Measurements from ENCODE around the gene RANBP17. TPM values are rescaled to one million over a fixed set of nuclear protein-coding genes. Genes with fewer than 3 reads are reported as not detected.
"Not testable (repeated sequence)": the region's sequence is repeated elsewhere in the genome, so short reads cannot be mapped to it uniquely, and the experiment has no call there.

The RANBP17 gene
- polyA plus RNA-seq, 1 donor = 22.3 TPM

DNA sequence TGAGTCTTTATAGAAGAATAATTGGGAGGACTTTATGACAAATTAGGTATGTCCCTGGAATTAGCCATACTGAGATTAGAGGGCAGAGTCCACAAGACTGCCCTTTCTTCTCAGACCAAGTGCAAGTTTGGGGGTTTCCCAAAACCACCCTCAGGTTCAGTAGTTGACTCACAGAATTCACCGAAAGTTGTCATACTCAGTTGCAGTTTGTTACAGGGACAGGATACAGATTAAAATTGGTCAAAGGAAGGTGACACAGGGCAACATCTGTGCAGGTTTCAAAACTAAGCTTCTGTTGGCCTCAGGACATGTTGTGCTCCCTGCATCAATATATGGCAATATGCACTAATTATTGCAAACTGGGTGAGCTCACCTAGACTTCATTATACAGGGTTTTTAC is 3.8 kb downstream of the RANBP17 start:
- no peak for DNase-seq

DNA sequence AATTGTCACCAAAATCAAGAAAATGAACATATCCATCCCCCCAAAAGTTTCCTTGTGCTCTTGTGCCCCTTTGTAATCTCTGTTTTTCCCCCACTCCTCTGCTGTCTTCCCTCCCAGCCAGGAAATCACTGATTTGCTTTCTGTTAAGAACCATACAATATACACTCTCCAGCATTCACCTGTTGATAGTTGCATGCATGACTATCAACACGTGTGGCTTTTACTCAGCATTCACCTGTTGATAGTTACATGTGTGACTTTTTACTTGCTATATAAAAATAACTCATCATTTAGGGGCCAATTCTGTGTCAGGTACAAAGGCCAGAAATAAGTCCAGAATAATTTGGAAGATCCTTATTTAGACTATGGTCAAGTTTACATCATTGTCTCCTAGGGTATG is 6.0 kb downstream of the RANBP17 start:
- no peak for DNase-seq

DNA sequence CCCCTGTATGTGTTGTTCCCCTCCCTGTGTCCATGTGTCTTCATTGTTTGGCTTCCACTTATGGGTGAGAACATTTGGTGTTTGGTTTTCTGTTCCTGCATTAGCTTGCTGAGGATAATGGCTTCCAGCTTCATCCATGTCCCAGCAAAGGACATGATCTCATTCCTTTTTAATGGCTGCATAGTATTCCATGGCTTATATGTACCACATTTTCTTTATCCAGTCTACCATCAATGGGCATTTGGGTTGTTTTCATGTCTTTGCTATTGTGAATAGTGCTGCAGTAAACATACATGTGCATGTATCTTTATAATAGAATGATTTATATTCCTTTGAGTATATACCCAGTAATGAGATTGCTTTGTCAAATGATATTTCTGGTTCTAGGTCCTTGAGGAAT is 8.6 kb downstream of the RANBP17 start:
- not testable (repeated sequence) for DNase-seq

DNA sequence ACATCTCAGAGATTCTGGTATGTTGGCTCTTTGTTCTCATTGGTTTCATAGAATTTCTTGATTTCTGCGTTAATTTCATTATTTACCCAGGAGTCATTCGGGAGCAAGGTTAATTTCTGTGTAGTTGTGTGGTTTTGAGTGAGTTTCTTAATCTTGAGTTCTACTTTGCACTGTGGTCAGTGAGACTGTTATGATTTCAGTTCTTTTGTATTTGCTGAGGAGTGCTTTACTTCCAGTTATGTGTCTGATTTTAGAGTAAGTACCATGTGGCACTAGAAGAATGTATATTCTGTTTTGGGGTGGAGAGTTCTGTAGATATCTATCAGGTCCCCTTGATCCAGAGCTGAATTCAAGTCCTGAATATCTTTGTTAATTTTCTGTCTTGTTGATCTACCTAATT is 12.2 kb downstream of the RANBP17 start:
- DNase-seq = no peak

DNA sequence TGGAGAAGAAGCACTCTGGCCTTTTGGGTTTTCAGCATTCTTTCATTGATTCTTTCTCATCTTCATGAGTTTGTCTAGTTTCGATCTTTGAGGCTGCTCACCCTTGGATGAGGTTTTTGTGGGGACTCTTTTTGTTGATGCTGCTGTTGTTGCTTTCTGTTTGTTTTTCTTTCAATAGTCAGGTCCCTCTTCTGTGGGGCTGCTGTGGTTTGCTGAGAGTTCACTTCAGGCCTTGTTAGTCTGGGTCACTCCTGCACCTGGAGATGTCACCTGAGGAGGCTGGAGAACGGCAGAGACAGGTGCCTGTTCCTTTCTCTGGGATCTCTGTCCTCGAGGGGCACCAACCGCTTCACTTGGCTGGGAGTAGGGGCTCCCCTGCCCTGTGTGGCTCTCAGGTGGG is 14.0 kb downstream of the RANBP17 start:
- no peak for DNase-seq

DNA sequence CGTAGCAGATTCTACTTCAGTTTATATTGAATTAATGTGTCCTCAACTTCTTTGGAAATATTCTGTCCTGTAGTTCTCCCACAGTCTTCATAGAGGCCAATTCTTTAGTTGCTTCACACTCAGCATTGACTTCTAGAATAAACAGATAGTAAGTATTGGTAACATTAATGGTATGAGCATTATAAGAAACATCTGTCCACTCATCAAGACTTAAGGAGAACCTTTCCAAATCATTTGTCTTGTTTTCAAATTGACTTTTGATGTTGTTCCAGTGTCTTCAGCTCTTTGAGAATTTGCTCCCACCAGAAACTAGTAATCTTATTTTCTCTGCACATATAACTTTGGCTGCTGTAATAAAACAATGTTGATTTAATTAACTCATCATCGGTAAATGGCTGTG is 18.3 kb downstream of the RANBP17 start:
- no peak for DNase-seq

DNA sequence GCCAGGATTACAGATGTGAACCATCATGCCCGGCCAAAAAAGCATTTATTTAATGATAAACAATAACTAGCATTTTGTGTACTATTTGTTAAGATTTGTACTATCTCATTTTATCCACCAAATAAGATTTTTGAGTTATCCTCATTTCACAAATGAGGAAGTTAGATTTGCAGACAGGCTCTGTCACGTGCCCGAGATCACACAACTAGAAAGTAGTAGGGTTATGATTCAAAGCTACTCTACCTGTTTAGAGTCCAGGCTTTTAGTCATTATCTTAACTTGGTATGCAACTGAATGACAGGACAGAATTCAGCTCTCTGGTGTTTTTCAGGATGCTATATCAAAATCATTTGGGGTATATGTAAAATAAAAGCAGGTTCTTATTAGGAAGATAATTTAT is 20.5 kb downstream of the RANBP17 start:
- DNase-seq = no peak

DNA sequence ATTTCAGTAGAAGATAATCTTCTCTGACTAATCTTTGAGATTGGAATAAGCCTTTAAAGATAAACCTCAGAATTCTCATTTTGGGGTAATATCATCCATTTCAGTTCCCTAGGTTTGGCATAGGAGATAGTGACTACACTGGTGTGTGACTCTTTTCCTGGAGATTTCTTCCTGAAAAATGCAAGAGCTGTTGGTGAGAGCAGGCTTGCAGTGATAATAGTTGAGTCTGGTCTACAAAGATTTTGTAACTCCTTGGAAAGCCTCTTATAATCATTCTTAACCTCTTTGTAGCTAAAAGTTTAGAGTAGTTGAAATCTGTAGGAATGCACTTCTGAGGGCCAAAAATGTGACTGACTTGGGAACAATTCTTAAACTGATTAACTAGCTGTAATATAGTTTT is 23.4 kb downstream of the RANBP17 start:
- no peak for DNase-seq

DNA sequence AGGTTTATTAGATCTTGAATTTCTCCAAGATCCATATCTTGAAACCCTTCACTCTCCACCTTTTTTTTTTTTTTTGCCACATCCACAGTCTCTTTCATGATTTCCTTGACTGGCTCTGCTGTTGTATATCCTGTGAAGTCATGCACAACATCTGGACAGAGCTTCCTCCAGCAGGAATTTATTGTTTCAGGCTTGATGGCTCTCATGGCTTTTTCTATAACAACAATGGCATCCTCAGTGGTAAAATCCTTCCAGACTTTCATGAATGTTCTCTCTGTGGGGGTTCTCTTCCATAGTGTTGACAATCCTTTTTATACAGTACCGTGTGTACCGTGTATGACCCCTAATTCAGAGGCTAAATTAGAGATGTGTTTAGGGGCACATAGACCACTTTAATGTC is 24.0 kb downstream of the RANBP17 start:
- peak; percentile 22 for DNase-seq

DNA sequence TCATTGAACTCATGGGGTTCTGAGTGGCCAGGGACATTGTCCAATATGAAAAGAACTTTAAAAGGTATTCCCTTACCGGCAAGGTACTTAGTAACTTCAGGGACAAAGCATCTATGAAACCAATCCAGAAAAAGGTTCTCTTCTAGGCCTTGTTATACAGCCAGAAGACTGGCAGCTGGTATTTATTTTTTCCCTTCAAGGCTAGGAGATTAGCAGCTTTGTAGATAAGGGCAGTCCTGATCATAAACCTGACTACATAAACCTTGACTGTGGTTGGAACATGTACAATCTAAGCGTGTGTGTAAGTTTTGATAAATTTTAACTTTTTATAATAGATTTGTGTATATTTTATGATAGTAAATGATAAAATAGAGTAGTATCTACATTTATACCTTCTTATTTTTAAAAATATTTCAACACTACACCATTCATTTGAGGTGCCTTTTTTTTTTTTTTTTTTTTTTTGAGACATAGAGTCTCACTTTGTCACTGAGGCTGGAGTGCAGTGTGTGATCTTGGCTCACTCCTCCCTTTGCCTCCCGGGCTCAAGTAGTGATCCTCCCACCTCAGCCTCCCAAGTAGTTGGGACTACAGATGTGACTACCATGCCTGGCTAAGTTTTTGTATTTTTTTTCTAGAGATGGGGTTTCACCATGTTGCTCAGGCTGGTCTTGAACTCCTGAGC is 24.5 kb downstream of the RANBP17 start:
- DNase-seq = no peak

DNA sequence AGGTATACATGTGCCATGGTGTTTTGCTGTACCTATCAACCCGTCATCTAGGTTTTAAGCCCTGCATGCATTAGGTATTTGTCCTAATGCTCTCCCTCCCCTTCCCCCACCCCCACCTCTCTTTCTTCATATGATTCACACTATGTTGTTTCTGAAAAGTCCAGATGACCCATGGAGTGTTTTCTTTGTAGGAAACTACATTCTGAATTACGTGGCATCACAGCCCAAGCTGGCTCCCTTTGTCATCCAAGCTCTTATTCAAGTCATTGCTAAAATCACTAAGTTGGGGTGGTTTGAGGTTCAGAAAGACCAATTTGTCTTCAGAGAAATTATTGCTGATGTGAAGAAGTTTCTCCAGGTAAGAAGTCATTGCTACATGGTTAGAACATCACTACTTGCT is 30.4 kb downstream of the RANBP17 start:
- DNase-seq = no peak

DNA sequence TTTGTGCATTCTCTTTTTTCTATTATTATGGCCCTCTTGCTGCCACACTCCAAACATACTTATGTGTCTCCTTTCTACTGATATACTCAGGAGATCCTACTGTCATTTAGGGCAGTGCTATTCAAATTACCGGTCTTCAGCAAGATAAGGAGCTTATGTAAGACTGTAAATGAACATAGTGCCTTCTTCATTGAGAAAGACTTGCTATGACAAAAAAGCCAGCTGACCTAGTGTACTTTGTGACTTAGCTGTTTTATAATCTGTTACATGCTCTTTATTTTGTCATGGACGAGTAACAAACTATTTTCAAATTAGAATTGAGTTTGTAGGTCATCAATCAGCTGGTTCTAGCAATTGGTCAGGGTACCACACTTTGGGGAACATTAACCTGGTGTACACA is 32.8 kb downstream of the RANBP17 start:
- DNase-seq = no peak

DNA sequence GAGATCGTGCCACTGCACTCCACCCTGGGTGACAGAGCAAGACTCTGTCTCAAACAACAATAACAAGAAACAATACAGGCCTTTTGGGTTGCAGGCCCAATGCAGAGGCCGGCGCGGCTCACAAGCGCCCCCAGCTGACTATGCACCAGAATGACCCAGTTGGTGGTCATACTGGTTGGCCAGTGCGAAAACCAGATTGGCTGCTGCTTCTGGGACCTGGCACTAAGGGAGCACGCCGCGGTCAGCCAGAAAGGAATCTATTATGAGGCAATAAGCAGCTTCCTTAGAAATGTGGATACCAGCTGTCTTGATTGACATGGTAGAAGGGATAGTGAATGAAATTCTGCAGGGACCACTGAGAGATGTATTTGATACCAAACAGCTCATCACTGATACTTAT is 35.0 kb downstream of the RANBP17 start:
- DNase-seq = no peak

DNA sequence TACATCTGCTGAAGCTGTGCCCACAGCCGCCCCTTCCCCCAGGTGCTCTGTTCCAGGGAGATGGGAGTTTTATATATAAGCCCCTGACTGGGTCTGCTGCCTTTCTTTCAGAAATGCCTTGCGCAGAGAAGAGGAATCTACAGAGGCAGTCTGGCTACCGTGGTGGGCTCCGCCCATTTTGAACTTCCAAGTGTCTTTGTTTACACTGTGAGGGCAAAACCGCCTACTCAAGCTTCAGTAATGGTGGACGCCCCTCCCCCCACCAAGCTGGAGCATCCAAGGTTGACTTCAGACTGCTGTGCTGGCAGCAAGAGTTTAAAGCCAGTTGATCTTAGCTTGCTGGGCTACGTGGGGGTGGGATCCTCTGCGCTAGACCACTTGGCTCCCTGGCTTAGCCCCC is 41.3 kb downstream of the RANBP17 start:
- DNase-seq = no peak

DNA sequence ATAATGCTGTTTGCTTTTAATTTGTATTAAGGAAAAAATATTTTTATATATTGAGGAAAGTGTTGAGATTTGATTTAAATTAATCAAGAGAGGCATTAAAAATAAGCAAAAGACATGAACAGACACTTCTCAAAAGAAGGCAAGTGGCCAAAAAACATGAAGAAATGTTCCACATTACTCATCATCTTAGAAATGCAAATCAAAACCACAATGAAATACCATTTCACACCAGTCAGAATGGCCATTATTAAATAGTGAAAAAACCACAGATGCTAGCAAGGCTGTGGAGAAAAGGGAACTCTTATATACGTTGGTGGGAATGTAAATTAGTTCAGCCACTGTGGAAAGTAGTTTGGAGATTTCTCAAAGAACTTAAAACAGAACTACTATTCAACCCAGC is 45.9 kb downstream of the RANBP17 start:
- DNase-seq = no peak

DNA sequence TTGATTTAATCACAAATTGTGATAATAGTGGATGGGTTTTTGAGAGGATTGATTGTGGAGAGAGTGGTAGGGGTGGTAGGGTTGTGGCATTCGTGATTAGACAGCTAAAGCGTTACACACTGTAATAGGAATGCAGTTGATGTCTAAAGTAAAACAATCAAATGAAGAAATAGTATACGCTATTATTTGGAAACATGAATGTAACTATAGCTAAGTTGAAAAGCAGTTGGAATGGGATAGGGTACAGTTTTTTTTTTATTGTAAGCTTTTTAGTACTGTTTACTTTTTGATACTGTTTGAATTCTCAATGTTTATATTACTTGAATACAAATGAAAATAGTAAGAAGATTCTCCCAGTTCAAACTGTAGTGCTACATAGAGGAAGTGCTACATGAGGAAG is 51.8 kb downstream of the RANBP17 start:
- DNase-seq = no peak

DNA sequence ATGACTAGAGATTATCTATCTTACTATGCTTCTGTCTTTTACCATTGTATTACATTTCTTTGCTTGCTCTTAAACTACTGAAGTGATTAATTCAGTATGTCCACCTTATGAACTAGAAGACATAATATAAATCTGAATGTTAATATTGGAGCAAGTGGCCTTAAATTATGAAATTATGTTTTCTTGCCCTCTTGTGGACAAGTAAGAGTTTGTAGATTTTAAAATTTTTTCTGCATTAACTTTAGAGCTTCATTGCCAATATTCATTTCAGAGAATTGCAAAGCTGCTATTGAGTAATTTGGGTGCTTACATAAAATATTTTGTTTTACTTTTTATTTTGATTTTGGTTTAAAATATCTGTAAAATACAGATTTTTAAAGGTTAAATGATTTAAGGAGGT is 55.3 kb downstream of the RANBP17 start:
- DNase-seq = no peak

DNA sequence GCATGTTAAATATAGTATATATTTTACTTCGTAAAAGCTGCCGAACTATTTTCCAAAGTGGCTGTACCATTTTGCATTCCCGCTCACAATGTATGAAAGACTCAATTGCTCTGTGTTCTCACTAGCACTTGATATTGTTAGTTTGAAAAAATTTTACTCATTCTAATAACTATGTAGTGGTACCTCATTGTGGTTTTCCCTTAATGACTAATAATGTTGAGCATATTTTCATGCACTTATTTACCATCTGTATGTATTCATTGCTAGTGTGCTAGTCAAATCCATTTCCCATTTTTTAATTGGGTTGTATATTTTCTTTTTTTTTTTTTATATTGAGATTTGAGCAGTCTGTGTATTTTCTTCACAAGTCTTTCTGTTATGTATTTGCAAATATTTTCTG is 58.4 kb downstream of the RANBP17 start:
- no peak for DNase-seq

DNA sequence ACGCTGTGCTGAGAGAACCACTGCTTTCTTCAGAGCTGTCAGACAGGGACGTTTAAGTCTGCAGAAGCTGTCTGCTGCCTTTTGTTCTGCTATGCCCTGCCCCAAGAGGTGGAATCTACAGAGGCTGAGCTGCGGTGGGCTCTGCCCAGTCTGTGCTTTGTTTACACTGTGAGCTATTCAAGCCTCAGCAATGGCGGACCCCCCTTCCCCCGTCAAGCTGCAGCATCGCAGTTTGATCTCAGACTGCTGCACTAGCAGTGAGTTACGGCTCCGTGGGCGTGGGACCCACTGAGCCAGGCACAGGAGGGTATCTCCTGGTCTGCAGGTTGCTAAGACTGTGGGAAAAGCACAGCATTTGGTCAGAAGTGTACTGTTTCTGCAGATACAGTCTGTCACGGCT is 60.5 kb downstream of the RANBP17 start:
- peak; percentile 11 for DNase-seq

DNA sequence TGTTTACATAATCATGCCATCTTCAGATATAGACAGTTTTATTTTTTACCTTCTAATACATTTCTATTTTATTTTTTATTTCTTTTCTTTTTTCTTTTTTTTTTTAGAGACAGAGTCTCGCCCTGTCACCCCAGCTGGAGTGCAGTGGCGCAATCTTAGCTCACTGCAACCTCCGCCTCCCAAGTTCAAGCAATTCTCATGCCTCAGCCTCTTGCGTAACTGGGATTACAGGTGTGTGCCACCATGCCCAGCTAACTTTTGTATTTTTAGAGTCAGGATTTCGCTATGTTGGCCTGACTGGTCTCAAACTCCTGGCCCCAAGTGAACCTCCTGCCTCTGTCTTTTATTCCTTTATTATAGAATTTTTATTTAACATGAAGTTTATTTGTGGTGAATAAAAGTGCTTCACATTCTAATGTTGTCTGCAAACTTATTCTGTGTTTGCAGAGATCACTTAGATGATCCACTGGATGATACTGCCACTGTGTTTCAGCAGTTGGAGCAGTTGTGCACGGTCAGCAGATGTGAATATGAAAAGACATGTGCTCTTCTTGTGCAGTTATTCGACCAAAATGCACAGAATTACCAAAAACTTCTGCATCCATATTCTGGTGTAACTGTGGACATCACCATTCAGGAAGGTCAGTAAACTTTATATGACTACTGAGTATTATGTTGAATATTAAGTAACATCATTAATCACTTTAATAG is 62.2 kb downstream of the RANBP17 start:
- DNase-seq = no peak

DNA sequence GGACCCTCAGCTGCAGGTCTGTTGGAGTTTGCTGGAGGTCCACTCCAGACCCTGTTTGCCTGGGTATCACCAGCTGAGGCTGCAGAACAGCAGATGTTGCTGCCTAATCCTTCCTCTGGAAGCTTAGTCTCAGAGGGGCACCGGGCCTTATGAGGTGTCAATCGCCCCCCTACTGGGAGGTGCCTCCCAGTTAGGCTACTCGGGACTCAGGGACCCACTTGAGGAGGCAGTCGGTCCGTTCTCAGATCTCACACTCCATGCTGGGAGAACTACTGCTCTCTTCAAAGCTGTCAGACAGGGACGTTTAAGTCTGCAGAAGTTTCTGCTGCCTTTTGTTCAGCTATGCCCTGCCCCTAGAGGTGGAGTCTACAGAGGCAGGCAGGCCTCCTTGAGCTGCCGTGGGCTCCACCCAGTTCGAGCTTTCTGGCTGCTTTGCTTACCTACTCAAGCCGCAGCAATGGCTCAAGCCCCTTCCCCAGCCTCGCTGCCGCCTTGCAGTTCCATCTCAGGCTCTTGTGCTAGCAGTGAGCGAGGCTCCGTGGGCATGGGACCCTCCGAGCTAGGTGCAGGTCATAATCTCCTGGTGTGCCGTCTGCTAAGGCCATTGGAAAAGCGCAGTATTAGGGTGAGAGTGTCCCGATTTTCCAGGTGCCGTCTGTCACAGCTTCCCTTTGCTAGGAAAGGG is 73.9 kb downstream of the RANBP17 start:
- not testable (repeated sequence) for DNase-seq

DNA sequence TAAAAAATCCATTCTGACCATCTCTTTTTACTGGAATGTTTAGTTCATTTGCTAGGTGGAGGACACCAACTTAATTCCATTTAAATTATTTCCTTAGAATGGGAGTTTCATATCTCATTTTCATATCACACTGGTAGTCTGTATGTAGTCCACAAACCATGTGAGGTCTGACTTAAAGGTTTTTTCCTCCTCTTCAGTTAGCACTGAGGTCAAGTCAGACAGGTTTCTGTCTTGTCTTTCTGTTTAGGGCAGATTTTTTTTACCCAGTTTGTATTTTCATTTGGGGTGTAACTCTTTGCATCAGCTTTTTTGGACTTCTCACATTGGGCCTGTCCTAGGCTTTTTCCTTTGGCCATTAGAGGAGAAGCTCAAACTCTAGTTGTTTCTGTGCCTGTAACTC is 75.3 kb downstream of the RANBP17 start:
- DNase-seq = no peak

DNA sequence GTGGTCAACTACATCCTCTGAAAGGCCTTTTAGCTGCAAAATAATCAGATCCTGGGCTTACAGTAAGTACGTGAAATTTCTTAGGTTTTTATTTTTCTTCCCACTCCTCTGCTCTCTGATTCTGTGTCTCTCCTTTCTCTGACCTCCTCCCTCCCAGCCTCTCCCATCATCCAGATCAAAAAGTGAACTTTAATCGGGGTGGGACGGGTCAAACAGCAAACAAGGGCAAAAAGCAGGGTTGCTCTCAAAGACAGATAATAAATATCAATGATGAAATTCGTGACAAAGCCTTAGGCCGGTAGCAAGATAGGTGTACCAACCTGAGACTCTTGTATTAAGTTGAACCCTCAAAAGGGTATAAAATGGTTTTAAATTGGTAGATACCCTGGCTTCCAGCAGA is 76.1 kb downstream of the RANBP17 start:
- no peak for DNase-seq

DNA sequence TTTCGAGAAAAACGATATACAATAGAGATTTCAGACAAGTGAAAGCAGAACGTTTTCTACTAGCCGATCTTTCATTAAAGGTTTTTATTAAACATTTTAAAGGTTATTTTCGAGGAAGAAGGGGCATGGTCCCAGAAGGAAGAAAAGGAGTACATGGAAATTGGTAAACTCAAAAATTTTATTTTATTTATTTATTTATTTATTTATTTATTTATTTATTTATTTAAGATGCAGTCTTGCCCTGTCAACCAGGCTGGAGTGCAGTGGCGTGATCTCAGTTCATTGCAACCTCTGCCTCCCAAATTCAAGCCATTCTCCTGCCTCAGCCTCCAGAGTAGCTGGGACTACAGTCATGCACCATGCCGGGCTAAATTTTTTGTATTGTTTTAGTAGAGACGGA is 77.4 kb downstream of the RANBP17 start:
- no peak for DNase-seq
